Fibroblast of lung (primary cell): ENCODE data around the gene SHISA9. TPM values are rescaled to one million over a fixed set of nuclear protein-coding genes. Genes with fewer than 3 reads are reported as not detected.

Experiments
- DNase-seq, 2 donors: peaks; one replicate each; pipeline versions ENCODE4 v3.0.0 to v3.0.0-alpha.2; 2010; ENCODE audit warnings: low read depth in 2 of 2
- H2AFZ ChIP-seq: 2 replicates; pipeline ENCODE4 v1.5.1; 2012; ENCODE audit warnings: low read length, control low read depth, inconsistent platforms
- H3K27ac ChIP-seq: 2 replicates; pipeline ENCODE4 v1.5.1; 2011; ENCODE audit warnings: low read length, control low read depth; ENCODE audit not compliant: insufficient read depth
- H3K27me3 ChIP-seq: 2 replicates; pipeline ENCODE4 v1.5.1; 2011; ENCODE audit warnings: mild to moderate bottlenecking, low read length; ENCODE audit not compliant: control insufficient read depth, insufficient read depth
- H3K36me3 ChIP-seq: 2 replicates; pipeline ENCODE4 v1.5.1; 2011; ENCODE audit warnings: low read length; ENCODE audit not compliant: control insufficient read depth, insufficient read depth
- H3K4me1 ChIP-seq: 2 replicates; pipeline ENCODE4 v1.5.1; 2011; ENCODE audit warnings: low read length; ENCODE audit not compliant: control insufficient read depth, insufficient read depth; ENCODE audit errors: extremely low read depth
- H3K4me2 ChIP-seq: 2 replicates; pipeline ENCODE4 v1.5.1; 2011; ENCODE audit warnings: low read length, control low read depth; ENCODE audit not compliant: insufficient read depth; ENCODE audit errors: extremely low read depth
- H3K4me3 ChIP-seq, 4 experiments: fragments of 200-600 bp in 1 of 4; sonication (generic) in 1 of 4; replicated peaks in 1 of 4; 2 replicates each; pipeline ENCODE4 v1.5.1; 2011 to 2016; ENCODE audit warnings: low read length in 4 of 4, low read depth in 3 of 4, mild to moderate bottlenecking in 3 of 4, control low read depth in 2 of 4, inconsistent platforms in 1 of 4, mixed read lengths in 1 of 4; ENCODE audit not compliant: insufficient read depth in 1 of 4; ENCODE audit errors: control extremely low read depth in 1 of 4
- H3K79me2 ChIP-seq: 2 replicates; pipeline ENCODE4 v1.5.1; 2012; ENCODE audit warnings: mild to moderate bottlenecking, low read length, inconsistent platforms; ENCODE audit not compliant: control insufficient read depth, insufficient read depth
- H3K9ac ChIP-seq: 2 replicates; pipeline ENCODE4 v1.5.1; 2011; ENCODE audit warnings: mild to moderate bottlenecking, low read length, control low read depth; ENCODE audit not compliant: insufficient read depth
- H3K9me3 ChIP-seq: 2 replicates; pipeline ENCODE4 v1.5.1; 2012; ENCODE audit warnings: low read depth, low read length; ENCODE audit not compliant: control insufficient read depth, insufficient read depth
- H4K20me1 ChIP-seq: 2 replicates; pipeline ENCODE4 v1.5.1; 2011; ENCODE audit warnings: low read length; ENCODE audit not compliant: control insufficient read depth, insufficient read depth; ENCODE audit errors: extremely low read depth
- CTCF ChIP-seq, 2 donors: IDR thresholded peaks in 1 of 2; conservative IDR thresholded peaks in 1 of 2; 1 replicate in 1 of 2; 2 replicates in 1 of 2; pipeline ENCODE4 v1.5.1; 2011 to 2012; ENCODE audit warnings: low read length in 2 of 2, control low read depth in 1 of 2, inconsistent platforms in 1 of 2, low read depth in 1 of 2, mild to moderate bottlenecking in 1 of 2
- EZH2 ChIP-seq: IDR thresholded peaks from 2 replicates; pipeline ENCODE4 v1.5.1; 2012; ENCODE audit warnings: low read length, control low read depth, mild to moderate bottlenecking; ENCODE audit errors: missing control alignments
- polyA plus RNA-seq, 2 donors: library from polyadenylated mRNA; depleted of rRNA in 1 of 2; stranded (reverse) in 1 of 2; unstranded in 1 of 2; fragments of >200 nt; gene quantifications; 2 replicates each; pipeline ENCODE4 v1.2.1, GENCODE V29; 2011 to 2012; ENCODE audit warnings: missing spikeins in 1 of 2
- total RNA-seq: library from RNA; depleted of rRNA; stranded (reverse); fragments of >200 nt; gene quantifications from 2 replicates; pipeline ENCODE4 v1.2.1, GENCODE V29; 2014

Gene SHISA9
- total and polyA plus RNA-seq, 2 donors (not counting 1 experiment from before 2014, with no cell fraction given), result not detected

GRCh38 chr16:13056607-13057006, 155.2 kb downstream of the SHISA9 start:
- TF ChIP-seq EZH2 (no peak), CTCF (conservative IDR thresholded peaks at IDR 0.05 in 1 of 2, IDR thresholded peaks at IDR 0.05 in 1 of 2; ENCODE audit: low read depth in 1 of 2, low read length in 2 of 2) (no peak)
- H3K4me3 ChIP-seq, result no peak overlapping the region
- H3K9ac ChIP-seq, result no peak overlapping the region
- H2AFZ ChIP-seq, result no peak overlapping the region
- H3K4me2 ChIP-seq, result no peak overlapping the region
- no peaks in the 10 kb centered on the region for H3K36me3 ChIP-seq
- DNase-seq, result no peak
- no peak overlapping the region for H3K27ac ChIP-seq
- H3K79me2 ChIP-seq, result no peaks in the 10 kb centered on the region
- H4K20me1 ChIP-seq, result no peaks in the 10 kb centered on the region
- H3K27me3 ChIP-seq, result no peaks in the 10 kb centered on the region
- H3K9me3 ChIP-seq, result no peaks in the 10 kb centered on the region
- no peaks in the 10 kb centered on the region for H3K4me1 ChIP-seq

GRCh38 chr16:13060932-13061331, 159.5 kb downstream of the SHISA9 start:
- no peaks in the 10 kb centered on the region for H4K20me1 ChIP-seq
- H3K4me3 ChIP-seq, result no peak overlapping the region
- no peak for TF ChIP-seq EZH2
- no peak for TF ChIP-seq CTCF (conservative IDR thresholded peaks at IDR 0.05 in 1 of 2, IDR thresholded peaks at IDR 0.05 in 1 of 2; ENCODE audit: low read depth in 1 of 2, low read length in 2 of 2)
- H3K27me3 ChIP-seq, result no peaks in the 10 kb centered on the region
- no peak overlapping the region for H2AFZ ChIP-seq
- H3K4me1 ChIP-seq, result no peaks in the 10 kb centered on the region
- no peaks in the 10 kb centered on the region for H3K9me3 ChIP-seq
- H3K36me3 ChIP-seq, result no peaks in the 10 kb centered on the region
- H3K9ac ChIP-seq, result no peak overlapping the region
- no peak for DNase-seq
- no peaks in the 10 kb centered on the region for H3K79me2 ChIP-seq
- no peak overlapping the region for H3K27ac ChIP-seq
- no peak overlapping the region for H3K4me2 ChIP-seq

GRCh38 chr16:13061691-13062090, 160.3 kb downstream of the SHISA9 start:
- H3K9ac ChIP-seq, result no peak overlapping the region
- no peaks in the 10 kb centered on the region for H3K36me3 ChIP-seq
- no peak for TF ChIP-seq CTCF (conservative IDR thresholded peaks at IDR 0.05 in 1 of 2, IDR thresholded peaks at IDR 0.05 in 1 of 2; ENCODE audit: low read depth in 1 of 2, low read length in 2 of 2)
- no peak for TF ChIP-seq EZH2
- H2AFZ ChIP-seq, result no peak overlapping the region
- H4K20me1 ChIP-seq, result no peaks in the 10 kb centered on the region
- no peak for DNase-seq
- no peak overlapping the region for H3K4me2 ChIP-seq
- no peaks in the 10 kb centered on the region for H3K27me3 ChIP-seq
- no peak overlapping the region for H3K4me3 ChIP-seq
- no peaks in the 10 kb centered on the region for H3K79me2 ChIP-seq
- no peak overlapping the region for H3K27ac ChIP-seq
- H3K9me3 ChIP-seq, result no peaks in the 10 kb centered on the region
- H3K4me1 ChIP-seq, result no peaks in the 10 kb centered on the region
